HPDE6-E6E7 (cell line): ENCODE results near the gene ADGRL1.
"Not testable (repeated sequence)": the region's sequence is repeated elsewhere in the genome, so short reads cannot be mapped to it uniquely, and the experiment has no call there.

ENCODE experiments used
- DNase-seq: peaks from one replicate; pipeline ENCODE4 v3.0.0; 2011; ENCODE audit warnings: missing footprints; ENCODE audit errors: extremely low spot score

ADGRL1 gene

GRCh38 chr19:14161305-14161704 lies 44.7 kb downstream of the ADGRL1 start:
- no peak for DNase-seq

GRCh38 chr19:14160017-14160703 lies 45.8 kb downstream of the ADGRL1 start:
- no peak for DNase-seq

- DNase-seq, result no peak
Measured at GRCh38 chr19:14159059-14159458, 46.9 kb downstream of the ADGRL1 start.

- DNase-seq, result no peak
Measured at GRCh38 chr19:14158276-14159023, 47.5 kb downstream of the ADGRL1 start.

GRCh38 chr19:14156971-14157717 lies 48.8 kb downstream of the ADGRL1 start:
- no peak for DNase-seq

GRCh38 chr19:14156122-14156521 lies 49.8 kb downstream of the ADGRL1 start:
- DNase-seq, result no peak

- no peak for DNase-seq
Measured at GRCh38 chr19:14155371-14155770, 50.6 kb downstream of the ADGRL1 start.

- DNase-seq, result no peak
Measured at GRCh38 chr19:14152713-14153112, 53.3 kb downstream of the ADGRL1 start.

- no peak for DNase-seq
Measured at GRCh38 chr19:14150770-14151661, 55.0 kb downstream of the ADGRL1 start.

- DNase-seq, result no peak
Measured at GRCh38 chr19:14150041-14150769, 55.8 kb downstream of the ADGRL1 start.

- DNase-seq, result no peak
Measured at GRCh38 chr19:14149509-14149994, 56.4 kb downstream of the ADGRL1 start.

- no peak for DNase-seq
Measured at GRCh38 chr19:14148751-14149410, 57.1 kb downstream of the ADGRL1 start.

GRCh38 chr19:14147797-14148605 lies 58.0 kb downstream of the ADGRL1 start:
- DNase-seq, result peak; percentile 60

- DNase-seq, result no peak
Measured at GRCh38 chr19:14146789-14147216, 59.2 kb downstream of the ADGRL1 start.

GRCh38 chr19:14146169-14146568 lies 59.8 kb downstream of the ADGRL1 start:
- not testable (repeated sequence) for DNase-seq

GRCh38 chr19:14145381-14145780 lies 60.6 kb downstream of the ADGRL1 start:
- DNase-seq, result no peak

- no peak for DNase-seq
Measured at GRCh38 chr19:14142262-14143190, 63.4 kb downstream of the ADGRL1 start.

- DNase-seq, result no peak
Measured at GRCh38 chr19:14141041-14141440, 64.9 kb downstream of the ADGRL1 start.
